ENCODE data around the gene HTR2B.
"Not testable (repeated sequence)": the region's sequence is repeated elsewhere in the genome, so short reads cannot be mapped to it uniquely, and the experiment has no call there.

Gene HTR2B

GRCh38 chr2:231124838-231125568 is at the start of gene HTR2B:
Gene HTR2B, minus strand, starts transcription at chr2:231125042. Its CDS starts 1,278 bp downstream, at chr2:231123764.
- no peak for DNase-seq

GRCh38 chr2:231174211-231174651 is 49.4 kb upstream of the HTR2B start:
- DNase-seq: no peak

GRCh38 chr2:231172025-231172424 is 47.2 kb upstream of the HTR2B start:
- no peak for DNase-seq

DNA sequence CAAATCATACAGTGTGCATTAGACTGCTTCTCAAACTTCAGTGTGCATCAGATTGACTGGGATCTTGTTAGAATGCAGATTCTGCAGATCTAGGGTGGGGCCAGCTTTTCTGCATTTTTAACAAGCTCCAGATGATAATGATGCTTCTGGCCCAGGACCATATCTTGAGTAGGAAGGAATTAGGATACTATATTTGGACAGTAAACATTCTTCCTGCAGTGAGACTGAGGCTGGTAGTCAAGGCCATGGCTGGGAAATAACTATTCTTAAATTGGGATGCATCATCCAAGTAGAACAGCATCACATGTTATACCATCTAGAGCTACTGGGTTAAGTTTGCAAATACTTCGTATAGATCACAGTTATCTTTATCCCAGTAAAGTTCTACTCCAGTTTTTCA is 45.2 kb upstream of the HTR2B start:
- DNase-seq: no peak

- DNase-seq: no peak
Observed at GRCh38 chr2:231169488-231169887, 44.6 kb upstream of the HTR2B start.

DNA sequence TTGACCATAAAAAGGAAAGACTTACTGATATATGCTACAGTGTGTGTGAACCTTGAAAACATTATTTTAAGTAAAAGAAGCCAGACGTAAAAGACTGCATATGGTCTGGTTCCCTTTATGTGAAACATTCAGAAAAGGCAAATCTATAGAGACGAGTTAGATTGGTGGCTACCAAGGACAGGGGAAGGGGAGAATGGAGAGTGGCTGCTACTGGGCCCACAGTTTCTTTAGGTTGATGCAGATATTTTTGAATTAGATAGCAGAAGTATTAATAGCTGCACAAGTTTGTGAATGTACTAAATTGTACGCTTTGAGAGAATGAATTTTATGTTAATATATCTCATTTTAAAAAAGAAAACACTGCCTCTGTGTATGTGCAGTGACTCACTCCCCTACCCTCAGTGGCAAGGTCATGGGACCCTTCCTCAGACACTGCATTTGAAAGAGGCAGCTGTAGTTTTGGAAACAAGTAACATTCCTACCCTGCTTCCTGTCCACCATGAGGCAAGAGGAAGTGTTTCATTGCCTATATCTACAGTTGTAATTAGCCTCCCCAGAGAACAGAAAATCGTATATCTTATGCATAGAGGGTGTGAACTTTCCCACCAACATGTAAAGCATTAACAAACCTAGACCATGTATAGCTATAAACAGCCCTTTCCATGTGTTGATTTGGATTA is 43.8 kb upstream of the HTR2B start:
- DNase-seq: no peak

- no peak for DNase-seq
Observed at GRCh38 chr2:231167745-231168459, 43.1 kb upstream of the HTR2B start.

- no peak for DNase-seq
Observed at GRCh38 chr2:231163414-231164095, 38.7 kb upstream of the HTR2B start.

DNA sequence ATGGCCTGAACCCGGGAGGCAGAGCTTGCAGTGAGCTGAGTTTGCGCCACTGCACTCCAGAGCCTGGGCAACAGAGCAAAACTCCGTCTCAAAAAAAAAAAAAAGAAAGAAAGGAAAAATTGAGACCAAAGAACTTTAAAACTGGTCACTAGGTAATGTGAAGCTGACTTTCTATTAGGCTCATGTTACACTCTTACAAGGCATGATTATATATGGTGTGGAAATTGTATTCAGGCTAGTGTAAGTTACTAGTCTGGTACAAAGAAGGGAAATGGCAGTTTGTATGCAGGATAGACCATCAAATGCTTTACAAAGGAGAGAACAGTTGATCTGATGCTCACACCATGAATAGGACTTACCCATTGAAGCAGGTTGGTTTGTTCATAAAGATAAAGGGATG is 38.2 kb upstream of the HTR2B start:
- DNase-seq: no peak

DNA sequence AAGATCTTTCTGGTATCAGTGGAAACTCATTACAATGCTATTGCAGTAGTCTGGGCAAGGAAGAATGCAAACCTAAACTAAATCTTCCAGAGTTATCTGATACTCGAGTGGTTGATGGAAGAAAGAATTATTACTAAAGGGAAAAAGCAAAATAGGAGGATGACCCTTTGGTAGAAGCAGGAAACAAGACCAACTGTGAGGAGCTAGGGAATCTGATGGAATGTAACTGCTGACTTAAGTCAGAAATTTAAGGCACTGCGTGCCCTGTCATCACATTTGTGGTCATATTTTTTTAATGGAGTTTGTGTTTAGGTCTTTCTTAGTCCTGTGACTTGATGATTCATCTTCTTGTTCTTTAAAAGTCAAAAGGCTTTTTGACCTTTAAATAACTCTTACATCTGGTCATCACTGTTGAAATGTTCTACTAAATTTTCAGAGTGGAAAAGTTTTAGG is 37.1 kb upstream of the HTR2B start:
- peak; percentile 92 for DNase-seq

GRCh38 chr2:231161252-231161839 is 36.5 kb upstream of the HTR2B start:
- no peak for DNase-seq

DNA sequence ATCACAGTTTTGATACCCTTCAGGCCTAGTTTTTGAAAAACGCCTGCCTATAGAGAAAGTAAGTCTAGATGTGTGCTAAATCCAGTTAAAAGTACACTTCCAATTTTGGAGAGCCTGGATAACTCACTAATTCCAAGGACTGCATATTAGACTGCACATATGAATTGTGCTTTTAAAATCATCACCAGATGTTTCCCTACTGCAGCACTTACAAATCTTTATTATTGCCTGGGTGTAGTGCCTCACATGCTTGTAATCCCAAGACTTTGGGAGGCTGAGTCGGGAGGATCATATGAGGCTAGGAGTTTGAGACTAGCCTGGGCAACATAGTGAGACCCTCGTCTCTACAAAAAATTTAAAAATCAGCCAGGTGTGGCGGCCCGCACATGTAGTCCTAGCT is 35.9 kb upstream of the HTR2B start:
- DNase-seq: no peak

DNA sequence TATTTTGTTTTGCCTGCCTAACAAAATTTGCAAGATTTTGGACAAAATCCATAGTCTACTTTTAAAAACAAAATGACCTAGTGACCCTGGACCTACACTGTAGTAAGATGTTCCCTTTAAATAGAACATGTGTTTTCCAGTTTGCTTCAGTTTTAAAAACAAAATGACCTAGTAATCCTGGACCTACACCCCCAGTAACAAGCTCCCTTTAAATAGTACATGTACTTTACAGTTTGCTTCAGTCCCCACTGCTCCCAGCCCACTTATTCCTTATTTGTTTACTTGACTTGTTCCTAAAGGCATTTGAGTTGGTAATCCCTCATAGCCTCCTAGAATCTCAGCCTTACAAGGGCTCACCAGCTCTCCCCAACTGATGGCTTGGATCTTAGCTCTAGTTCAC is 34.5 kb upstream of the HTR2B start:
- no peak for DNase-seq

- no peak for DNase-seq
Observed at GRCh38 chr2:231152800-231153557, 28.1 kb upstream of the HTR2B start.

DNA sequence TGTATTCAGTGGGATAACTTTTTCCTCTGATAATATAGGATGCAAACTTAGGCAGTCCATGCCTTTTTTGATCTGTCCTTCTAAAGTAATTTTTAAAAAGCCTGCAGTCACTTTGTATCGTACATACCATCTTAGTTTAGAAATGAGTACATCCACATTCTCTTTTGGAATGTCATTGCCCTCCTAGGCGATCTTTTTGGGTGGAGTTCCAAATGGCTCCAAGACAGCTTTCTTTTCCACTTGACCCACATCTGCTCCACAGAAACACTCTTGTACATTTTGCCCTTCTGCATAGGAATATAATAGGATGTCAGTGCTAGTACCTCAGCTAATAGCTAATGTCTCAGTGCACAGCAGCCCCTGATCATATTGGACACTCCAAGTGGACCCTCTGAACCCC is 21.8 kb upstream of the HTR2B start:
- DNase-seq: no peak

GRCh38 chr2:231144896-231145295 is 20.1 kb upstream of the HTR2B start:
- DNase-seq: peak; percentile 60

DNA sequence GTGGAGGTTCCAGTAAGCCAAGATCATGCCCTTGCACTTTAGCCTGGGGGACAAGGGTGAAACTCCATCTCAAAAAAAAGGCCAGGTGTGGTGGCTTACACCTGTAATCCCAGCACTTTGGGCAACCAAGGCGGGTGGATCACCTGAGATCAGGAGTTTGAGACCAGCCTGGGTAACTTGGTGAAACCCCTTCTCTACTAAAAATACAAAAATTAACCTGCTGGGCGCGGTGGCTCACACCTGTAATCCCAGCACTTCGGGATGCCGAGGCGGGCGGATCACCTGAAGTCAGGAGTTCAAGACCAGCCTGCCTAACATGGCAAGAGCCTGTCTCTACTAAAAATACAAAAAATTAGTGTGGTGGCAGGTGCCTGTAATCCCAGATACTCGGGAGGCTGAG is 16.0 kb upstream of the HTR2B start:
- DNase-seq: not testable (repeated sequence)

- DNase-seq: no peak
Observed at GRCh38 chr2:231139796-231140195, 15.0 kb upstream of the HTR2B start.

GRCh38 chr2:231138699-231139098 is 13.9 kb upstream of the HTR2B start:
- DNase-seq: no peak

GRCh38 chr2:231134910-231135655 is 10.2 kb upstream of the HTR2B start:
- DNase-seq: no peak
